T-cell (primary cell): ENCODE results near the gene CEP76. TPM values are rescaled to one million over a fixed set of nuclear protein-coding genes. Genes with fewer than 3 reads are reported as not detected.

Experiments used
- ATAC-seq, 4 experiments: fragments of 200-7000 bp in 3 of 4; fragments of 150-1000 bp in 1 of 4; cut with Tn5 transposase; replicated peaks in 1 of 4; 1 replicate in 3 of 4; 2 replicates in 1 of 4; pipeline ENCODE4 v1.10.0; 2021; ENCODE audit warnings: moderate library complexity in 3 of 4, mild to moderate bottlenecking in 2 of 4, moderate number of reproducible peaks in 1 of 4
- CTCF ChIA-PET, 2 donors: fragments of 300-600 bp; sonication (Branson Sonifier 250); formaldehyde crosslinking; loops; one replicate each; lab custom pipeline; 2022; ENCODE audit warnings: antibody characterized with exemption in 2 of 2; lab: Charles Lee
- POLR2A ChIA-PET, 2 donors: fragments of 300-600 bp; sonication (Branson Sonifier 250); formaldehyde crosslinking; loops; one replicate each; lab custom pipeline; 2022; ENCODE audit warnings: antibody characterized with exemption in 2 of 2; lab: Charles Lee
- DNase-seq, 35 experiments: peaks; one replicate each; pipeline versions ENCODE4 v3.0.0 to v3.0.0-alpha.2; 2013 to 2023
- H3K27ac ChIP-seq: one replicate; pipeline ENCODE4 v1.5.1; 2013; ENCODE audit warnings: low read length
- H3K27me3 ChIP-seq, 2 experiments: replicated peaks in 1 of 2; 1 replicate in 1 of 2; 2 replicates in 1 of 2; pipeline versions ENCODE4 v1.6.1 to v1.7.0; 2013; ENCODE audit warnings: low read length in 1 of 2, mixed read lengths in 1 of 2; ENCODE audit not compliant: control insufficient read depth in 2 of 2, insufficient read depth in 2 of 2; ENCODE audit errors: extremely low read depth in 1 of 2
- H3K36me3 ChIP-seq, 2 donors: 1 replicate in 1 of 2; 2 replicates in 1 of 2; pipeline versions ENCODE4 v1.6.1 to v1.7.0; 2013; ENCODE audit warnings: low read length in 1 of 2; ENCODE audit not compliant: control insufficient read depth in 2 of 2, insufficient read depth in 1 of 2; ENCODE audit errors: extremely low read depth in 1 of 2
- H3K4me1 ChIP-seq, 2 experiments: 1 replicate in 1 of 2; 2 replicates in 1 of 2; pipeline versions ENCODE4 v1.6.1 to v1.7.0; 2013; ENCODE audit warnings: low read length in 2 of 2, mixed read lengths in 1 of 2; ENCODE audit not compliant: insufficient read depth in 2 of 2, control insufficient read depth in 1 of 2; ENCODE audit errors: extremely low read depth in 1 of 2
- H3K4me3 ChIP-seq, 2 donors: 1 replicate in 1 of 2; 2 replicates in 1 of 2; pipeline versions ENCODE4 v1.5.1 to v1.7.0; 2013; ENCODE audit warnings: mild to moderate bottlenecking in 2 of 2, low read length in 1 of 2, moderate library complexity in 1 of 2; ENCODE audit not compliant: control insufficient read depth in 1 of 2; ENCODE audit errors: extremely low read depth in 1 of 2
- H3K9me3 ChIP-seq: 2 replicates; pipeline ENCODE4 v1.7.0; 2013
- H3K27ac Mint-ChIP-seq, 2 donors: one replicate each; pipeline ENCODE4 v1.8.0; 2020 to 2021; ENCODE audit warnings: mild to moderate bottlenecking in 2 of 2, mixed read lengths in 2 of 2
- H3K27me3 Mint-ChIP-seq, 2 donors: one replicate each; pipeline ENCODE4 v1.8.0; 2021 to 2022; ENCODE audit warnings: mixed read lengths in 2 of 2
- H3K36me3 Mint-ChIP-seq: one replicate; pipeline ENCODE4 v1.8.0; 2021; ENCODE audit warnings: mixed read lengths
- H3K4me1 Mint-ChIP-seq, 3 donors: one replicate each; pipeline ENCODE4 v1.8.0; 2020 to 2022; ENCODE audit warnings: mixed read lengths in 3 of 3, mild to moderate bottlenecking in 1 of 3
- H3K4me3 Mint-ChIP-seq, 3 donors: one replicate each; pipeline ENCODE4 v1.8.0; 2020 to 2022; ENCODE audit warnings: mild to moderate bottlenecking in 3 of 3, mixed read lengths in 3 of 3, moderate library complexity in 3 of 3
- H3K9me3 Mint-ChIP-seq, 3 donors: one replicate each; pipeline ENCODE4 v1.8.0; 2020 to 2022; ENCODE audit warnings: mixed read lengths in 3 of 3
- WGBS: methylation state at CpG from one replicate; pipeline ENCODE4 v1.1.5; 2013; ENCODE audit warnings: missing lambda C conversion rate; ENCODE audit not compliant: insufficient coverage; 5-methylcytosine and 5-hydroxymethylcytosine counted together
- total RNA-seq, 35 experiments: library from RNA in 6 of 35; stranded (reverse) in 6 of 35; fragments of 120-200 nt in 1 of 35; gene quantifications; one replicate each; pipeline versions ENCODE4 v1.2.1 to v1.2.4 and lab custom pipeline; 2013 to 2026

The CEP76 gene
- total RNA-seq, 5 donors from 2014 or later (not counting 1 experiment from before 2014, with no cell fraction given), result 6.8 to 9.7 (median 8.2) TPM

DNA sequence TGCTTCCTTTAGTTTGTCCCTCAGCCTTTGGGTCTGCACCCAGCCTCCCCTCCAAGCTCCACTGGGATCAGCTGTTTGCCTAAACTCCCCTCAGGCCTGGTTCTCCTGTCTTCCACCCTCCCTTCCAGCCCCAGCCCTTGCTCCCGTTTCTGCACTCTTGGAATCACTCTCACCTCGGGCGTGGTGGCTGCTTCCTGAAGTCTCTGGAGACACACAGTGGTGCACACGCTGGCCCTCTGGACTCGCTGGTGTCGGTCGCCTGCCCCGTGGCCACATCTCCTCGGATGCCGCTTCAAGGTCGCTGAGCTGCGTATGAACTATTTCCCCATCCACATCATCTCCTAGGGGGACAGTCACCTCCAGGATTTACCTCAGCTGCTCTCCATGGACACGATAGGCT is 46.6 kb upstream of the CEP76 start:
- H3K36me3 ChIP-seq, result no peaks in the 10 kb centered on the region
- H3K9me3 Mint-ChIP-seq, result no peaks in the 10 kb centered on the region
- ATAC-seq (no peak), DNase-seq (no peak)
- ChIA-PET POLR2A (no interaction called here), CTCF (interaction anchor here (0.6 to 1.2 kb wide), 5 partner anchors 23 to 188 kb away, joined by 3 to 5 read pairs (median 3); no protein-coding TSS in a partner anchor)
- no peaks in the 10 kb centered on the region for H3K9me3 ChIP-seq
- H3K4me3 Mint-ChIP-seq, result peak overlapping the region in 1 of 3 donors; percentile 58
- H3K4me3 ChIP-seq, result no peak overlapping the region
- H3K4me1 ChIP-seq, result peaks cover 9 to 11% of the 10 kb centered on the region in 2 experiments
- H3K27me3 ChIP-seq, result peaks cover 0 to 4% of the 10 kb centered on the region in 2 experiments
- H3K27me3 Mint-ChIP-seq, result no peaks in the 10 kb centered on the region
- 75% methylated on average over 8 of the region's 13 CpGs for WGBS
- peaks cover 10 to 20% (median 19%) of the 10 kb centered on the region in 3 donors for H3K4me1 Mint-ChIP-seq
- no peaks in the 10 kb centered on the region for H3K36me3 Mint-ChIP-seq
- H3K27ac Mint-ChIP-seq, result no peak overlapping the region
- no peak overlapping the region for H3K27ac ChIP-seq

DNA sequence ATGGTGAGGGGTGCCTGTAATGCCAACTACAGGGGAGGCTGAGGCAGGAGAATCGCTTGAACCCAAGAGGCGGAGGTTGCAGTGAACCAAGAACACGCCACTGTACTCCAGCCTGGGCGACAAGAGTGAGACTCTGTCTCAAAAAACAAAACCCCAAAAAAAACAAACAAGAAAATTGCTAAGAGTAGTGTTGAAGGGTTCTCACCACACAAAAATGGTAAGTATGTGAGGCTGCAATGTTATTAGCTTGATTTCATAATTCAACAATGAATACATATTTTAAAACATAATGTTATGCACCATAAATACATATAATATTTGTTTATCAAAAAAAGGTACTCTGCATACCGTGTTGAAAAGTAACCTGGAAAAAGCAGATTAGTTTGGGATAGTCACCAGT is 46.1 kb upstream of the CEP76 start:
- Mint-ChIP-seq H3K27ac (no peak overlapping the region), H3K4me1 (peaks cover 10 to 20% (median 19%) of the 10 kb centered on the region in 3 donors), H3K4me3 (no peak overlapping the region), H3K9me3 (no peaks in the 10 kb centered on the region), H3K27me3 (no peaks in the 10 kb centered on the region), H3K36me3 (no peaks in the 10 kb centered on the region)
- no peak overlapping the region for H3K27ac ChIP-seq
- no peak for ATAC-seq
- H3K9me3 ChIP-seq, result no peaks in the 10 kb centered on the region
- DNase-seq, result no peak
- peaks cover 9 to 11% of the 10 kb centered on the region in 2 experiments for H3K4me1 ChIP-seq
- CTCF ChIA-PET, result interaction anchor here (0.6 to 1.2 kb wide), 4 partner anchors 22 to 185 kb away, joined by 3 to 4 read pairs (median 4); no protein-coding TSS in a partner anchor
- POLR2A ChIA-PET, result interaction anchor here in 1 of 2 donors (0.6 kb wide), 1 partner anchor 361 kb away, joined by 5 read pairs; no protein-coding TSS in a partner anchor
- no peaks in the 10 kb centered on the region for H3K36me3 ChIP-seq
- peaks cover 0 to 4% of the 10 kb centered on the region in 2 experiments for H3K27me3 ChIP-seq
- H3K4me3 ChIP-seq, result no peak overlapping the region
- WGBS, result 100% methylated on average over 2 of the region's 5 CpGs

DNA sequence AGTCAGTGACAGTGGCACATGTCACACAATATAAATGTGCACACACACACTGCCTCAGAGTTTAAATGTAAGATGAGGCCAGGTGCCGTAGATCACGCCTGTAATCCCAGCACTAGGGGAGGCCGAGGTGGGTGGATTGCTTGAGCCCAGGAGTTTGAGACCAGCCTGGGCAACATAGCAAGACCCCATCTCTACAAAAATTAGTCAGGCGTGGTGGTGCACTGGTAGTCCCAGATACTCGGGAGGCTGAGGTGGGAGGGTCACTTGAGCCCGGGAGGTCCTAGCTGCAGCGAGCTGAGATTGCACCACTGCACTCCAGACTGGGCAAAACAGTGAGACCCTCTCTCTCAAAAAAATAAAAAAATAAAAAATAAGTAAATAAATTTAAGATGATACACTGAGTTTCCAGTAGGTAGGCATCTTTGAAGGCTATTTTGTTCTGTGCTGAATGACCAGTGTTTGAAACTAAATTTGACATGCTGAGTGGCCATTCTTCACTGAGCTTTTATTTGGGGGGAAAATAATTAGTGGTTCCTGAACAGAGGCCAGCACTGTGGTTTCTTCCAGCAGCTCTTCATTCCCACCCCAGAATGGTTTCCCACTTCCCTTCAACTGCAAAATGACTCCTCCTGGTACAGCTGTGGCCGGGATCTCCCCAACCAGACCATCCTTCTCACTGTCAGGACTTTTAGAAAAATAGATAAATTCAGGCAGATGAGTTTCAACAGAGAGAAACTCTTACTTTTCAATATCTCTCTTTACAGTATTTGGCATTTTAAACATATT is 45.2 kb upstream of the CEP76 start:
- H3K27me3 Mint-ChIP-seq, result no peaks in the 10 kb centered on the region
- H3K9me3 Mint-ChIP-seq, result no peaks in the 10 kb centered on the region
- H3K4me1 Mint-ChIP-seq, result peaks cover 10 to 20% (median 19%) of the 10 kb centered on the region in 3 donors
- no peak for DNase-seq
- H3K27me3 ChIP-seq, result peaks cover 0 to 4% of the 10 kb centered on the region in 2 experiments
- no peak overlapping the region for H3K4me3 Mint-ChIP-seq
- H3K27ac ChIP-seq, result no peak overlapping the region
- no peaks in the 10 kb centered on the region for H3K36me3 ChIP-seq
- H3K36me3 Mint-ChIP-seq, result no peaks in the 10 kb centered on the region
- ChIA-PET CTCF (interaction anchor here (1.0 to 1.2 kb wide), 3 partner anchors 21 to 145 kb away, joined by 3 to 4 read pairs (median 3); no protein-coding TSS in a partner anchor), POLR2A (no interaction called here)
- H3K4me1 ChIP-seq, result peaks cover 9 to 11% of the 10 kb centered on the region in 2 experiments
- no peaks in the 10 kb centered on the region for H3K9me3 ChIP-seq
- no CpG with 5 or more reads among the region's 8 CpGs for WGBS
- no peak overlapping the region for H3K4me3 ChIP-seq
- no peak for ATAC-seq
- H3K27ac Mint-ChIP-seq, result no peak overlapping the region

DNA sequence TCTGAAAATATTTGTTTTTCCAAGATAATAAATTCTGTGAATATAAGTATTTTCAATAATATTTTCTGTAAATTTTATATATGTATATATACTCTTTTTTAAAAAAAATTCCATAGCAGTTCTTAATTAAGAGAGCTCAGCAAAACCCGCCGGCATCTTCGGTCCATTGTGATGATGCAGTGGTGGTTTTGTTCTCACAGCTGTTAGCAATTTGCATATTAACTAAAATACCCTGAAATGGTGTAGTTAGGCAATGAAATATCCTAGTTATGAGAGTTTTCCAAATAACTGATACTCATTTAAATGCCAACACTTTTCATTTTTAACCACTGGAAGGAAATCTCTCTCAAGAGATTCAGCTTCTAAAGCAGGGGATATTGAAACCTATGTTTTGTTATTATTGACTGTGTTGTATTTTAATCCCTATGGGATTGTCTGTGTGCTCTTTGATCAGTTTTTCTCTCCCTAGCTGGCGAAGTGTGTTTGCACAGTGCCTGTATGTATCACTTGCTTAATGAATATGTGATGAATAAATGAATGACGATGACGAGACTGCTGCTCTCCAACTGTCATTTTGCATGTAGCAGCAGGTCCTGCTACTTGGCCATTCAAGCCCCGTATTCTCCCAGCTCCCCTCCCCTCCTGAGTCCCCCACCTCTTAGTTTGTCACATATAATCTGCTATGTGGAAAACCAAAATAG is 42.7 kb upstream of the CEP76 start:
- no CpG with 5 or more reads among the region's 7 CpGs for WGBS
- DNase-seq (no peak), ATAC-seq (no peak)
- H3K27ac ChIP-seq, result no peak overlapping the region
- H3K9me3 Mint-ChIP-seq, result no peaks in the 10 kb centered on the region
- no peak overlapping the region for H3K4me3 ChIP-seq
- H3K4me3 Mint-ChIP-seq, result no peak overlapping the region
- H3K27me3 Mint-ChIP-seq, result no peaks in the 10 kb centered on the region
- H3K36me3 Mint-ChIP-seq, result no peaks in the 10 kb centered on the region
- ChIA-PET POLR2A (interaction anchor here in 1 of 2 donors (0.6 kb wide), 1 partner anchor 143 kb away, joined by 3 read pairs; no protein-coding TSS in a partner anchor), CTCF (interaction anchor here (0.9 to 4.2 kb wide), 3 partner anchors 146 to 190 kb away, joined by 3 to 24 read pairs (median 16); no protein-coding TSS in a partner anchor)
- no peak overlapping the region for H3K27ac Mint-ChIP-seq
- no peaks in the 10 kb centered on the region for H3K9me3 ChIP-seq
- H3K4me1 Mint-ChIP-seq, result peaks cover 6 to 13% (median 13%) of the 10 kb centered on the region in 3 donors
- H3K36me3 ChIP-seq, result no peaks in the 10 kb centered on the region
- peaks cover 4 to 7% of the 10 kb centered on the region in 2 experiments for H3K4me1 ChIP-seq
- peaks cover 0 to 4% of the 10 kb centered on the region in 2 experiments for H3K27me3 ChIP-seq

DNA sequence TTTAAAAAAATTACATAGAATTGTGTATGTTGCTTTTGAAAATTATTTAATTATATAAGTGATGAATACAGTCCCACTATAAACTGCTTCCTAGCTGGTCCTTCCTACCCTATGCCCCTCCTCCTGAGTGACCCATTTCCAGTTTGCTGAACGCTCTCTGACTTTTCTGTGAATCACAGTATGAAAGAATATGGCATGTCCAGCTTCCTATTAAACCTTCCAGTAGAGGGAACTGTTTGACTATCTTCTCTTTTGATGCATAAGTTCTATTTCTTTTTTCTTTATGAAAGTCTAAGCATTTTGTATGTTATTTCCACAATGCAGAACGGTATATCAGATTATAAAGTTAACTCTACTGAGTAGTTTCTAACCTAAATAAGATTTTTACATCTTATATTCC is 41.6 kb upstream of the CEP76 start:
- no peak overlapping the region for H3K4me3 ChIP-seq
- no CpG with 5 or more reads among the region's 2 CpGs for WGBS
- ChIA-PET CTCF (interaction anchor here (0.6 to 4.2 kb wide), 12 partner anchors 18 to 415 kb away, joined by 3 to 24 read pairs (median 4); no protein-coding TSS in a partner anchor), POLR2A (no interaction called here)
- H3K9me3 Mint-ChIP-seq, result no peaks in the 10 kb centered on the region
- no peaks in the 10 kb centered on the region for H3K4me1 ChIP-seq
- peaks cover 0 to 2% (median 1%) of the 10 kb centered on the region in 3 donors for H3K4me1 Mint-ChIP-seq
- no peak overlapping the region for H3K27ac ChIP-seq
- H3K27me3 Mint-ChIP-seq, result no peaks in the 10 kb centered on the region
- peaks cover 0 to 2% of the 10 kb centered on the region in 2 experiments for H3K27me3 ChIP-seq
- ATAC-seq (peak in 1 of 4 experiments; percentile 47), DNase-seq (peak in 1 of 35 experiments; percentile 64)
- no peaks in the 10 kb centered on the region for H3K9me3 ChIP-seq
- H3K4me3 Mint-ChIP-seq, result no peak overlapping the region
- no peaks in the 10 kb centered on the region for H3K36me3 Mint-ChIP-seq
- no peak overlapping the region for H3K27ac Mint-ChIP-seq
- no peaks in the 10 kb centered on the region for H3K36me3 ChIP-seq

DNA sequence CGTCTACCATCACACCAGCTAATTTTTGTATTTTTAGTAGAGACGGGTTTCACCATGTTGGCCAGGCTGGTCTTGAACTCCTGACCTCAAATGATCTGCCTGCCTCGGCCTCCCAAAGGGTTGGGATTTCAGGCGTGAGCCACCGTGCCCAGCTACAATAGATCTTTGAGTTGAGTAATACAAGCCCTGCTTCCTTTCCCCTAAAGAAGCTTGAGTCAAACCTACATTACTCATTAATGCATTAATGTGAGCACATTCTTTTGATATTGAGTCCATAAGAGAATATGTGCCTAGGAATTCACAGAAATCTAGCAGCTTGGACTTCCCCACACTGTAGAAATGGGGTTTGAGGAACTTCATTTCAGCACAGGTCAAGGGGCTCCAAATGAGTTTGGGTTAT is 39.9 kb upstream of the CEP76 start:
- Mint-ChIP-seq H3K9me3 (no peaks in the 10 kb centered on the region), H3K4me3 (no peak overlapping the region), H3K4me1 (no peaks in the 10 kb centered on the region), H3K27ac (no peak overlapping the region), H3K27me3 (no peaks in the 10 kb centered on the region), H3K36me3 (no peaks in the 10 kb centered on the region)
- no peaks in the 10 kb centered on the region for H3K27me3 ChIP-seq
- no peaks in the 10 kb centered on the region for H3K4me1 ChIP-seq
- no peaks in the 10 kb centered on the region for H3K36me3 ChIP-seq
- H3K9me3 ChIP-seq, result no peaks in the 10 kb centered on the region
- H3K4me3 ChIP-seq, result no peak overlapping the region
- DNase-seq (no peak), ATAC-seq (no peak)
- ChIA-PET POLR2A (no interaction called here), CTCF (interaction anchor here (0.6 to 4.2 kb wide), 3 partner anchors 16 to 192 kb away, joined by 3 to 24 read pairs (median 5); no protein-coding TSS in a partner anchor)
- no peak overlapping the region for H3K27ac ChIP-seq
- WGBS, result 70% methylated on average over 2 of the region's 5 CpGs
